GM23248 (cell line): ENCODE measurements around the gene TMEM131L.

Experiments used
- EZH2 ChIP-seq: fragments of 200-600 bp; sonication (generic); IDR thresholded peaks from 2 replicates; pipeline ENCODE4 v1.6.1; 2018; ENCODE audit warnings: antibody characterized with exemption, mild to moderate bottlenecking; ENCODE audit not compliant: insufficient read depth, poor library complexity, severe bottlenecking
- EZH2phosphoT487 ChIP-seq: fragments of 200-600 bp; sonication (generic); IDR thresholded peaks from 2 replicates; pipeline ENCODE4 v1.6.1; 2018; ENCODE audit warnings: antibody characterized with exemption, moderate library complexity, mild to moderate bottlenecking, low read depth; ENCODE audit not compliant: insufficient read depth

GRCh38 chr4:153512162-153512852 is 46.1 kb downstream of the TMEM131L start:
- TF ChIP-seq EZH2phosphoT487, result no peak
- no peak for TF ChIP-seq EZH2
